RPMI7951 (cell line): ENCODE measurements around the gene ATP2B3. TPM values are rescaled to one million over a fixed set of nuclear protein-coding genes. Genes with fewer than 3 reads are reported as not detected.

Experiments
- DNase-seq: peaks from one replicate; pipeline ENCODE4 v3.0.0-alpha.2; 2012; ENCODE audit warnings: low read depth
- total RNA-seq: library from RNA; depleted of rRNA; stranded (reverse); fragments of >200 nt; shearing (Covaris generic); gene quantifications from 2 replicates; pipeline ENCODE4 v1.2.3, GENCODE V29; 2014

The ATP2B3 gene
- total RNA-seq, 1 experiment from 2014 or later: not detected

DNA sequence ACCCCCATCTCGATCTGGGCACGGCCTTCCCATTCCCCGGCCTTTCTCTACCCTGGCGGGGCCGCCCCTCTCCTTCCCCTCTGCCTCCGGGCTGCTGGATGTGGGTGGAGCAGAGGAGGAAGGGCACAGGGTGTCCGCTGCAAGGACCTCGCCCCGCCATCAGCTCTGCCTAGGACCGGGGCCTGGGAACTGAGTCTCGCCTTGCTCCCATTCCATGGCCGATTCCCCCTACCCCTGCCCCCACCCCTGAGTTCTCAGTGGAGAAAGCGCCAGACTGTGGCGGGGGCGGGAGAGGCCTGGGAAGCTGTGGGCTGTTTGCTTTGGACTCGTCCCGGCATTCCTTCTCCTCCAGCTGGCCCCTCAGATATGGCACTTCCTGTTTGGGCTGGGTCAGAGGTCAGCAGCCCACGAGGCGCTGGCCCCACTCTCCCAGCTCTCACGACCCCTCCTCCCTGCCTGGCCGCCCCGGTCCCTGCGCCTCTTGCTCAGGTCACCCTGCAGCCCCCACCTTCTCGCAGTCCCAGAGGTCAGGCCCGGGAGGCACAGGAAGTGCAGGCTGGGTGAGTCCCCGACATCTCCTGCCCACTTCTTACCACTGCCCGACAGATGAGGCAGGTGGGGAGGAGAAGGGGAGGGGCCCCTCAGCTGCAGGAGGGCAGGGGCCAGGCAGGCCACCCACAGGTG lies 29.1 kb upstream of the ATP2B3 start:
- DNase-seq: no peak

GRCh38 chrX:153490217-153490930 lies 27.1 kb upstream of the ATP2B3 start:
- no peak for DNase-seq

GRCh38 chrX:153491351-153491914 lies 26.0 kb upstream of the ATP2B3 start:
- peak; percentile 44 for DNase-seq

DNA sequence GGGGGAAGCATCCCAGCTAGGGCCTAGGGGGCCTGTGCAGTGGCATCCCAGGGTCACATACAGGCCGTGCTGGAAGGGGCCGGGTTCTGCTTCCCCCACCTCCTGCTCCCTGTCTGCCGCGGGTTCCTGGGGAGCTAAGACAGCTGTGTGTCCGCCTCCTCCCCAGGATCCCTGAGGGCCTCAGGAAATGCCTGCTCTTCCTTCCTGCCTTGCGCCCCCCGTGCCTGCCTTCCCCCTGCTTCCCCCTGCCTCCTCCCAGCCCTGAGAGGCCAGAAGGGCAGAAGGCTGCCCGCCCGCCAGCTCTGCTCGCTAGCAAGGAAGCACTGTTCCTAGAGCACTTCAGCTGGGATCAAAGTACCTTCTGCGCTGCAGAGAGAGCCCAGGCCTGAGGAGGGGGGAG lies 25.5 kb upstream of the ATP2B3 start:
- DNase-seq: peak; percentile 13

DNA sequence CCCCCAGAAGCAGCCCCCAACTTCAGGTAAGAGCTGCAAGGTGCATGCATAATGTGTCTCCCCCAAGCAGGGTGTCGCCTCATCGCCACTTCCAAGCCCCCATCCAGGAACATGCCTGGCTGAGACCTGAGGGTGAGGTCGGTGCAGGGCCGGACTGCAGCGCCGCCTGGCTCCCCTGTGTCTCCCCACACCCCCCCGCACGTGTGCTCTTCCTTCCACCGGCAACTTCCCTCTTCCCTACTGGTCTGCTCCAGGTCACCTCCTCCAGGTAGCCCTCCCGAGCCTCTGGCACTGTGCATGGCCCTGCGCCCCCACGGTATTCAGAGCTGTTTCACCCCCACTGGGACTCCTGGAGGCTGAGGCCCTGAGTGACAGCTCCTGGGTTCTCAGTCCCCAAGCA lies 24.9 kb upstream of the ATP2B3 start:
- no peak for DNase-seq

DNA sequence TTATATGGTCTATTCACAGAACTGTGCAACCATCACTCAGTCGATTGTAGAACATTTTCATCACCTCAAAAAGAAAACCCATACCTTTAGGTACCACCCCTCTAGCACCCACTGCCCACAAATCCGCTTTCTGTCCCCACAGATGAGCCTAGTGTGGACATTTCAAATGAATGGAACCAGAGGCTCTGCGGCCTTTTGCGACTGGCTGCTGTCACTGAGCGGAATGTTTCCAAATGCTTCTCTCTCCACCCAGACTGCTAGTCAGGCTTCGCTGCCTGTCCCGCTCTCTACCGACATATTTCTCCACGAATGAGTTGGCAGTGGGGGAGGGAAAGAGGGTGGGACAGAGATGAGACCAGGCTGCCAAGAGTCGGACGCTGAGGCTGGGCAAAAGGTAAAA lies 24.4 kb upstream of the ATP2B3 start:
- no peak for DNase-seq

DNA sequence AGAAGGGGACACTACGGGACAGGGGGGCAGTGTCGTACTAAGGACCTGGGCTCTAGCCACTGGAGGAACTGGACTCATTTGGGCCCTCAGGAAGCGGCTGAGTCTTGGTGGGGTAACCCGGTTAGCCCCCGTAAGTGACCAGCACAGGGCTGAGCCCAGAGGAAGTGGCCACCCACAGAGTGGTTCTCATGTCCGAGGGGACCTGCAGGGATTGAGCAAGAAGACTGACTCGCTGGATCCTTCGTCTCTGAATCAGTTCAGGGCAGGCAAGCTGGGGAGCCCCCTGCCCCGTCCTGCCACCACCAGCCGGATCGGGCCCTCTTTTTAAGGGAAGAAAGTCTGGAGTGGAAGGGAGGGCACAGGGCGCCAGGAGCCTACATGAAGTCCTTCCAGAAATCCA lies 23.4 kb upstream of the ATP2B3 start:
- no peak for DNase-seq

- DNase-seq: peak; percentile 41
Measured at GRCh38 chrX:153494541-153495361, 22.7 kb upstream of the ATP2B3 start, which contains the start of gene BGN. Gene BGN, plus strand, starts transcription at chrX:153494980. Its CDS starts 9,652 bp downstream, at chrX:153504632.

DNA sequence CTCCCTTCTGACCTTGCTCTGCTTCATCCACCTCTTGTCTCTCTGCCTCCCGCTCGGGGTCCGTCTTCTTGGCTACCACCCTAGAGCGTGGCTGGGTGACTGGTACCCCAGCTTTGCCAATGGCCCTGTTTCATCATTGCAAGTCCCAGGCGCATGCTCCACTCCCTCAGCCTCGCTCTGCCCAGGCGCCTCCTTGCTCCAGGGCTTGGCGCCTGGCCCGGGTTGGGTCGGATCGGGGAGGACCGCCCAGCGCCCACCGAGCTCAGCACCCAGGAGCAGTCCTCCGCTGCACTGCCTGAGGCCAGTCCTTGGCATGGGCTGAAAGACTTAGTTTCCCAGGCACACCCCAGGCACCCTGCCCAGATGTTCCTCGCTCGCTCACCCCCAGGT lies 22.1 kb upstream of the ATP2B3 start:
- DNase-seq: peak; percentile 42

GRCh38 chrX:153495903-153496589 lies 21.4 kb upstream of the ATP2B3 start:
- no peak for DNase-seq

DNA sequence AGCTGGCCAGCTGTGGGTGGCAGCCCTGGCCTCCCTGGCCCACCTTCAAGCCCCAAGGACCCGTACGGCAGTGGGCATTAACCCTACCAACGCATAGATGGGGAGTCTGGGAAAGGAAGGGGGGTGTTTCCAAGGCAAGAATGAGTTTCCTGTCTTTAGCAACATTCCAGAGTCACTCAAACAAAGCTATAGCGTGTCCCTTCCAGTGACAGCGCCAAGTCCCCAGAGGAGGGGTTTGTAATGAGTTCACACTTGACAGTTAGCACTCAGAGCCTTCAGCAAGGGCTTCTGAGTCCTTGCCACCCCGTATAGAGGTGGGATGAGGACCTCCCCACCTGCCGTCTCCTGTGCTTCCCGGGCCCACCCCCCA lies 20.9 kb upstream of the ATP2B3 start:
- no peak for DNase-seq

GRCh38 chrX:153498453-153498852 lies 19.0 kb upstream of the ATP2B3 start:
- DNase-seq: no peak

DNA sequence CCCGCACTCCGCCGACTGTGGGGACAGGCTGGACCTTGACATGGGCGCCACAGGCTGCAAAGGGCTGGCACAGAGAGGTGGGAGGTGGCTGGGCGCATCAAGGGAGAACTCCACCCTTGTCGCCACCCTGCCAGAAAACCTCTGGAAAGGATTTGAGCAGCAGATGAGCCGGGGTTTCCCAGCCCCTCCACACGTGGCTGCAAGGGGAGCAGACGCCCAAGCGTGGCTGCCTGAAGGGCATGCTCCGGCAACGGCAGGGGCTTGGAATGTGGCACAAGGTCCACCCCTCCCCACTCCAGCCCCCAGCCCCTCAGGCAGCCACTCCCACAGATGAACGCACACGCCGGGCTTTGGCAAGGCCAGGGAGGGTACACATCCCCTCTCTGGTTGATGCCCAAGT lies 18.1 kb upstream of the ATP2B3 start:
- no peak for DNase-seq

- no peak for DNase-seq
Measured at GRCh38 chrX:153499876-153500275, 17.6 kb upstream of the ATP2B3 start.

DNA sequence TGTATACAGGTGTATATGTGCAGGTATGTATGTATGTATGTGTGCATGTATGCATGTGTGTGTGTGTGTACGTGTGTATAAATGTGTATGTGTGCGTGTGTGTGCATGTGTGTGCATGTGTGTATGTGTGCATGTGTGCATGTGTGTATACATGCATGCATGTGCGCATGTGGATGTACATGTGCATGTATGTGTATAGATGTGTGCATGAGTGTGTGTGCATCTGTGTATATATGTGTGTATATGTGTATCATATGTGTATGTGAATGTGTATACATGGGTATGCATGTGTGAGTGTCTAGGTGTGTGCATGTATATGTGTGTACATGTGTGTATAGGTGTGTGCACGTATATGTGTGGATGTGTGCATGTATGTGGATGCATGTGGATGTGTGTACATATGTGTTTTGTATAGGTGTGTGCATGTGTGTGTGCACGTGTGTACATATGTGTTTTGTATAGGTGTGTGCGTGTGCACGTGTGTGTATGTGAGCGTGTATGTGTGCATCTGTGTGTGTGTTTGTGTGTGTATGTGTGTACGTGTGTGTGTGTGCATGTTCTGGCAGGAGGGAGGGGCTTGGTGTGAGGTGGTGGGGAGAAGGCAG lies 16.7 kb upstream of the ATP2B3 start:
- DNase-seq: no peak

- no peak for DNase-seq
Measured at GRCh38 chrX:153501530-153501929, 15.9 kb upstream of the ATP2B3 start.

- DNase-seq: no peak
Measured at GRCh38 chrX:153502131-153502530, 15.3 kb upstream of the ATP2B3 start.

DNA sequence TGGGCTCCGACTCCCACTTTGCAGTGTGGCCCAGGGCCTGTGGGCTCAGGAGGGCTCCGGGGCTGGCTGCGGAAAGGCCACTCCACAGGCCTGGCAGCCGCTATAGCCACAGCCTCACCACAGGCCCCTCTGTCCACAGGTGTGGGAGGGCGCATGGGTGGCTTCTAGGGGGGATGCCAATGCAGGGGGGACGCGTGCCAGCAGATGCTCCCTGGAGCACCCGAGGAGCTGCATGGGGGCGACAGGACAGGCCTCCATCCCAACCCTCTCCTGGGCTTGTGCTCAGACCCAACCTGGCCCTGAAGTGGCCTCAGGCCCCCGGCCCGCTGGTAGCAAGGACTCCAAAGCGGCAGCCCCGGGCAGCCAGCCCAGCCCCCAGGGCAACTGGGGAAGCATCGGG lies 14.6 kb upstream of the ATP2B3 start:
- no peak for DNase-seq

DNA sequence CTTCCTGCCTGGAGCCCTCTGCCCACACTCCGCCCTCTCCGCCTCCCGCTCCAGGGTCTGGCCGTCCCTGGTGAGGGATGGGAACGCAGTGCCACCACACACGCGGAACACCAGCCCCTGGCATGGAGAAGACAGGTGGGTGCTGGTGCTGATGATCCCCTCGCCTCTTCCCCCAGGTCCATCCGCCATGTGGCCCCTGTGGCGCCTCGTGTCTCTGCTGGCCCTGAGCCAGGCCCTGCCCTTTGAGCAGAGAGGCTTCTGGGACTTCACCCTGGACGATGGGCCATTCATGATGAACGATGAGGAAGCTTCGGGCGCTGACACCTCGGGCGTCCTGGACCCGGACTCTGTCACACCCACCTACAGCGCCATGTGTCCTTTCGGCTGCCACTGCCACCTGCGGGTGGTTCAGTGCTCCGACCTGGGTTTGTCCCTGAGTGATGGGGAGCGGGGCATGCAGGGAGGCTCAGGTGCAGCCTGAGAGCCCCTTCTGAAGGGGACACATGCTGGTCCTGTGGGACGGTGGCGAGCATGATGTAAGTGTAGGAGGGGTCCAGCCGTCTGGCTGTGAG lies 12.9 kb upstream of the ATP2B3 start:
- no peak for DNase-seq

- DNase-seq: no peak
Measured at GRCh38 chrX:153505361-153505760, 12.1 kb upstream of the ATP2B3 start.
